ENCODE data around the gene MRPS22.
A peak's percentile ranks its signal among the peaks of the same experiment; 100 is the strongest.

MRPS22 gene

GRCh38 chr3:139343895-139344856 lies at the start of gene MRPS22:
Gene MRPS22 (plus strand): TSS chr3:139344020. CDS start chr3:139344027, 7 bp downstream.
- peak; percentile 88 for DNase-seq

GRCh38 chr3:139295040-139295439 lies 48.8 kb upstream of the MRPS22 start:
- no peak for DNase-seq

DNA sequence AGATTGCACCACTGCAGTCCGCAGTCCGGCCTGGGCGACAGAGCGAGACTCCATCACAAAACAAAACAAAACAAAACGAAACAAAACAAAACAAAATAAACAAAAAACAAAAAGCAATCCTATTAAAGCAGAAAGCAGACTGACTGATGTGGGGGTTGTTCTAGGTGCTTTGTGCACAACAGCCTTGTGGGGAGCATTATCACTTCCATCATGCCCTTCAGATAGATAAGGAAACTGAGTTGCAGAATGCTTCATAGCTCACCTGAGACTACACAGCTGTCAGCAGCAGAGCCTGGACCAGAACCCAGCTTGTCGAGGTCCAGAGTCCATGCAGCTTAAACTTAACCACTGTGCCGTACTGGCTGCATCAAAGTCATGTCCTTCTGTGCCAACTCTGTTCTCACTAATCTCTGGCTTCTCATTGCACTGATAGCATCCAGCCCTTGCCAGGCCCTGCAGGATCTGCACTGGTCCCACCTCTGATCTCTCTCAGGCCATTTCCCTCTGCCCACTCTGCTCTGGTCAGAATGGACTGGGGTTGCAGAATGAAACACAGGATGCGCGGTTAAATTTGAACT lies 47.6 kb upstream of the MRPS22 start:
- DNase-seq: no peak

- DNase-seq: no peak
Observed at GRCh38 chr3:139297588-139298311, 46.1 kb upstream of the MRPS22 start.

GRCh38 chr3:139299261-139300132 lies 44.3 kb upstream of the MRPS22 start:
- no peak for DNase-seq

DNA sequence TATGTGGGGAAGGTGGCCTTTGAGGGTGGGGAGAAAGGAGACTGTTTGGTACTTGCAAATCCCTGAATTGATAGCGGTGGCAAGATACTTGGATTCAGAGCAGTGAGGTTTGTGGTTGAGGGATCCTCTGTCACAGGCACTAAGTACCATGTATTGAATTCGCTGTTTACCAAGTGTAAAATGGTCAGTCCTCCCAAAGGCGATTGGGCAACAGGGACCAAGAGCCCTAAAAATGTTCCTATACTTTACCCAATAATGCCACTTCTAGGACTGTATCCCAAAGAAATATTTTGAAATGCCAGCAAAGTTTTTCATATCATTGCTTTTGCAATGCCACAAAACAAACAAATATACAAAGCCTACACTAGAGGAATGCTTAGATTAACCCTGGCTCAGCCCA lies 43.4 kb upstream of the MRPS22 start:
- no peak for DNase-seq

- no peak for DNase-seq
Observed at GRCh38 chr3:139301183-139301582, 42.6 kb upstream of the MRPS22 start.

DNA sequence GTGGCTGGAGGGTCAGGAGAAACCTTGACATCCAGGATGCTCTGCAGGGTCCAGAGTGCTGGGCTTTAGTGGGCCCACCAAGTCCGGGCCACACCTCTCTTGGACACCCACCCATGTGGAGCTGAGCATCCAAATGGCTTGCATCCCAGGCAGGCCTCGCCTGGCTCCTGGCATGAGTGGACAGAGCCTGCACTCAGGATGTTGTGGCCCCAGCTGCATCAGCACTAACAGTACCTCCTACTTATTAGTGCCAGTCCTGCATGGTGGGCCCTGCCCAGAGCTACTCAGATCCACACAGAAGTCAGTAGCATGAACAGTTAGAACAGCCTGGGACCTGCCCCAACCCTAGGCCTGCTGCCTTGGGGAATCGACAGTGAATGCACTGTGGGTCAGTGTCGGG lies 42.2 kb upstream of the MRPS22 start:
- no peak for DNase-seq

- no peak for DNase-seq
Observed at GRCh38 chr3:139302084-139302800, 41.6 kb upstream of the MRPS22 start.

DNA sequence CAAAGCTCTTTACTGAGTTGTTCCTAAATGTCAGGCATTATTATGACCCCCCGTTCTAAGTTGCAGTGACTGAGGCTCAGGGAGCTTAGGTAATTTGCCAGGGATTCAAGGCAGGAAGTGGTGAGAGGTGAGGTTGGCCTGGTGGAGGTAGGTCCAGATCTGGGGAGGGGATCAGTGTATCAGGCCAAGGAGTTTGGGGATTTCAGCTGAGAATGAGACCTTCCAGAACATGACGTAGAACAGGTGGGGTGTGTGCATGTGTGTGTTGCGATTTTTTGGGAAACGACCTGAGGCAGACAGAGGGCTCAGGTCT lies 41.1 kb upstream of the MRPS22 start:
- DNase-seq: no peak

DNA sequence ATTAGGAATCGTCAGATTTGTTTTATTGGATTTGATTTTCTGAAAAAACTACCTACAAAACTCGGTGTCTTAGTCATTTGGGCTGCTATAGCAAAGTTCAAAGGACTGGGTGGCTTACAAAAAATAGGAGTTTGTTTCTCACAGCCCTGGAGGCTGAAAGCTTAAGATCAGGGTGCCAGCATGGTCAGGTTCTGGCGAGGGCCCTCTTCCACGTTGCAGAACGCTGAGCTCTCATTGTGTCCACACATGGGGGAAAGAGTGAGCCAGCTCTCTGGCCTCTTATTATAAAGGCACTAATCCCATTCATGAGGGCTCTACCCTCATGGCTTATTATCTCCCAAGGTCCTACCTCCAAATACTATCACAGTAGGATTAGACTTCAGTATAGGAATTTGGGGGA lies 40.6 kb upstream of the MRPS22 start:
- no peak for DNase-seq

GRCh38 chr3:139304383-139304782 lies 39.4 kb upstream of the MRPS22 start:
- DNase-seq: no peak

DNA sequence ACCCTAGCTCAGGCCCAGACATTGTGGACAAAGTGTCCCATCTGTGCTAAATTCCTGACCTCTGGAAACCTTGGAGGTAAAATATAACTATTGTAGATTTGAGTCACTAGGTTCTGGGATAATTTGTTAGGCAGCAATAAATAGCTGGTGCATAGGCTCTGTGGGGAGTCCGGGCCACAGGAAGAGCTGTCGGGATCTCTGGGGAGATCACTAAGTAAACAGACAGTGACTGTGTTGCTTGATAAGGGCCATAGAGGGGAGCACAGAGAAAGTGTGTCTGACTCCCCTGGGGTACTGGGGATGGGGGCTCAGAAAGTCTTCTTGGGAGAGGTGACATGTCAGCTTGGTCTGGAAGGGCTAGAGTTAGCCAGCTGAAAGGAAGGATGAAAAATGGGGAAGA lies 37.7 kb upstream of the MRPS22 start:
- DNase-seq: no peak

- DNase-seq: no peak
Observed at GRCh38 chr3:139307072-139307491, 36.7 kb upstream of the MRPS22 start.

DNA sequence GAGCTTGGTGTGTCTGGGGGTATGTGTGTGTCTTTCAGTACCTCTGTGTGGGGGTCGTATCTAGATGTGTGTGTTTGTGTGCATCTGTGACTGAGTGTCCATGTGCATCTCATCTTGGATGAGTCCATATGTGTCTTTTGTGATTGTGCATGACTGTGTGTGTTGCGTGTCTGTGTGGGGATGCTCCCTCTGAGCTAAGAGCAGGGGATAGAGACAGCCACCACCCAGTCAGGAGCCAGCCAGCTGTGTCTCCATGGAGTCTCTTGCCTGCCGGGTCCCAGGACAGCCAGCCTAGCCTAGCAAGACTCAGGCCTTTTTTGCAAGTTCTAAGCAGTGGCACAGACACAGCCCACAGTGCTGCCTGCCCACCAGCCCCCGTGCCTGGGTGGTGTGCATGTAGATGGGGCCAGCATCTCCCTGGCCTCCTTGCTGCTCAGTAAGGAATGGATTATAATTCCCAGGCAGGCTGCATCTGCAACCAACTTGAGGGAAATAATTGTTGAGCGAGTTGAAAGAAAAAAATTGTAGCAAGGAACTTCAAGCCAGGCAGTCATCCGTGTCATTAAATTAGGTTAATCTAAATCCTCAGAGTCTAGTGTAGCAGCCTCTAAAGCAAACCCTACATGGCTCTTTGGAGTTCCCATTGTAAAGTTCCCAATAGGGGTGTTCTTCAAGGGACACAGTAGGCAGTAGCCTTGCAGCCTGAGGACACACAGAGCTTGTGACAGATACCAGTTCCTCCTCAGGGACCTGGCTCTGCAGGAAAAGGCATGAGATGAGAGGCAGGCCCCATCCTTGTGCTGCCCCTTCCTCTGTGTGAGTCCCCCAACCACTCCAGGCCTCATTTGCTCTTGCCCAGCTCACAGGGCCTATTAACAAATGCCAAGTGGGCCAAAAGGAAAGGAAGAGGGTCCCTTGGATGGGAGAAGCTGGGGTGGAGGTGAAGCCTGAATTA lies 35.9 kb upstream of the MRPS22 start:
- DNase-seq: peak; percentile 58

GRCh38 chr3:139308560-139308959 lies 35.3 kb upstream of the MRPS22 start:
- no peak for DNase-seq

- no peak for DNase-seq
Observed at GRCh38 chr3:139309061-139309591, 34.7 kb upstream of the MRPS22 start.

- DNase-seq: no peak
Observed at GRCh38 chr3:139309880-139310279, 33.9 kb upstream of the MRPS22 start.

DNA sequence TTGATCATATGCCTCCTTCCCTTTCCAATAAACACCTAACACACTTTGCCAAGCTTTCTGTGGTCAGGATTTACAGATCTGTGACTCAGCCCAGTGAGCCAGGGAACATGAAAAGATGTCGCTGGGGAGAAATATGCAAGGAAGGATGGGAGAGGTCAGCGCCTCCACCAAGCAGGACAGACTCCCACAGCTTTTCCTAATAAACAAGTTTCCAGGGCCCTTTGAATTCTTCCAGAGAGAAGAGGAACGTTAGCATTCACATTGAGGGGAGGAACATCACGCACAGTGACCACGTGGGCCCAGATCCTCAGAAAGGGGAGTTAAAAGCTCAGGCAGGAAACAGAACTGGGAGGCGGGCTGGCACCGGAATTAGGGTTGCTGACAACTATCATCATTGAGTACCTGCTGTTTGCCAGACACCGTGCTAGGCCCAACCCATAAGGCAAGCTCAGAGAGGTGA lies 33.3 kb upstream of the MRPS22 start:
- DNase-seq: no peak

DNA sequence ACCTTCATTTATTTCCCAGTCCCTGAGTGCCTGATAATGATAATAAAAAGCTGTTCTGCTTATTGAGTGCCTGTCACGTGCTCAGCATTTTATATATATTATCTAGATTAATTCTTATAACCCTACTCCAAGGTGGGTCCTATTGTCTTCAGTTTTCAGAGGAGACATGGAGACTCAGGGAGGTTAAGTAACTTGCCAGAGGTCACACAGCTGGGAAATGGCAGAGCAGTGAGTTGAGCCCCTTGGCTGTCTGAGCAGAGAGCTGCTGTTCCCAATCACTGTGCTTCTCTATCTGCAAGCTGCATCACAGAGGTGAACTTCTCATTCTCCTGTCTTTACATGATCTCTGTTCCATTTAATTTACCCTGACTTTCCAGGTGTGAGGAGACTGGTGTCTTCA lies 32.3 kb upstream of the MRPS22 start:
- no peak for DNase-seq

DNA sequence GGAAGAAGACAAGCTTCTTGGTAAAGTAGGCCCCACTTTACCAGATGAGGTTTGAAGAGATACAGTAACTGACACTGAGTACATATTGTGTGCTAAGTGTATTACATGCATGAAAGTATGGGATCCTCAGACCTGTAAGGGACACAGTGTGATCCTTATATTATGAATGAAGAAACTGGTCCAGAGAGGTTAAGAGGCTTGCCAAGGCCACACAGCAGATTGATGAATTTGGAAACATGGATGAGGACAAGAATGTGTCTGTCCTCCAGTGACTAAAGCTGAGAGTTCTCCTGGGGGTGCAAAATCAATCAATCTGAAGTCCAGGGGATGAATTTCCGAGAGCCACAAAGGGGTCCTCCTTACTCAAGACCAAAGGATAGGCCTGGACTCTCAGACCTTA lies 31.4 kb upstream of the MRPS22 start:
- DNase-seq: no peak

All from retina (tissue), 1 donor.